T-helper 9 cell (primary cell): ENCODE data around the gene PYHIN1.

Source experiments
- DNase-seq: peaks from one replicate; pipeline ENCODE4 v3.0.0-alpha.2; 2020

Gene PYHIN1

DNA sequence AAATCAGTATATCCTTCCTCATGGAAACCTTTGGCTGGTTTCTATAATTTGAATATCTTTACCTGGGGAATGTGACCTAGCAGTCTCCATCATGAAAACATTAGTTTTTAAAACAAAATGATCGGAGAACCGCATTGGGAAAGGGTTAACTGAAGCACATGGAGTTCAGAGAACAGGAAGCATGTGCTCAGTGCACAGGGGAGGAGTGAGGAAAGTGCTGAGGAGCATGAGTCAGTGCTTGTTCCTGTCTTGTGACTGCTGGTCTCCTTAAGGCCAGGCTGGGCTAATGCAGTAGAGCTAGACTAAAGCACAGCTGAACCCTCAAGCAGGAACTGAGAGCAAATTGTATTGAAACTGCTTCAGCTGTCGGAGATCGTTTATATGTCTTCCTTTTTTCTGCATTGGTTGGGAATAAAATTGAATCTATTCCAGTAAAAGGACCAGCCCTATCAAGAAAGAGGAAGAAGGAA lies 84.1 kb downstream of the PYHIN1 start:
- DNase-seq = peak; percentile 45

DNA sequence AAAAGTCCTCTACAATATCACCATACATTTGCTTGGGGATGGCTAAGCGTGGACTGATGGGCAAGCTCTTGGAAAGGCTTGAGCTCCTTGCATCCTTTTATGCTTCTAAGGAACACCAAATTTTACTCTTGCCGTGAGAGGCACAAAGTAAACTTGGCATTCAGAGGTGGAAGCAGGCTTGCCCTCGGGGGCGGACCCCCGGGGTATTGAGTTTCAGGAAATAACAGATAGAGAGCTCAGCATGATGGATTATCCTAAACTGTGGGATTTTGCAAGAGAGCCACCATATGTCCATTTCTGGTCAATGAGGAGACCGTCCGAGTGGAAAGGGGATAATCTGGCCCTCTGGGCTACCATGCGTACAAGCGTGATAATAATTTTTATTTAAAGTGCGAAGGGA lies 92.4 kb downstream of the PYHIN1 start:
- no peak for DNase-seq

GRCh38 chr1:159025043-159025442 lies 93.7 kb downstream of the PYHIN1 start:
- no peak for DNase-seq
